GM19023 (cell line): ENCODE results near the gene PRICKLE3.

Experiments
- ATAC-seq: cut with Tn5 transposase; IDR thresholded peaks from one replicate; pipeline ENCODE4 v1.9.1; 2021; ENCODE audit warnings: mild to moderate bottlenecking, moderate library complexity; ENCODE audit not compliant: unreplicated experiment

The PRICKLE3 gene

GRCh38 chrX:49186125-49187027 lies at the start of gene PRICKLE3:
Gene PRICKLE3 (minus strand): TSS chrX:49186373. CDS start chrX:49186297, 76 bp downstream.
- ATAC-seq = peak; percentile 29

- no peak for ATAC-seq
Observed at GRCh38 chrX:49233887-49234555, 47.8 kb upstream of the PRICKLE3 start.

GRCh38 chrX:49233176-49233575 lies 47.0 kb upstream of the PRICKLE3 start, which contains the start of gene CACNA1F:
Gene CACNA1F (minus strand): TSS chrX:49233340. CDS start chrX:49233309, 31 bp downstream.
- ATAC-seq = no peak

GRCh38 chrX:49232525-49232924 lies 46.4 kb upstream of the PRICKLE3 start:
- no peak for ATAC-seq

- ATAC-seq = no peak
Observed at GRCh38 chrX:49231333-49232000, 45.3 kb upstream of the PRICKLE3 start.

- peak; percentile 57 for ATAC-seq
Observed at GRCh38 chrX:49230500-49231232, 44.5 kb upstream of the PRICKLE3 start.

- ATAC-seq = no peak
Observed at GRCh38 chrX:49228185-49228584, 42.0 kb upstream of the PRICKLE3 start.

- no peak for ATAC-seq
Observed at GRCh38 chrX:49227726-49228125, 41.6 kb upstream of the PRICKLE3 start.

GRCh38 chrX:49226946-49227345 lies 40.8 kb upstream of the PRICKLE3 start:
- no peak for ATAC-seq

- no peak for ATAC-seq
Observed at GRCh38 chrX:49225858-49226257, 39.7 kb upstream of the PRICKLE3 start.

- ATAC-seq = no peak
Observed at GRCh38 chrX:49221868-49222267, 35.7 kb upstream of the PRICKLE3 start.

- no peak for ATAC-seq
Observed at GRCh38 chrX:49220100-49220499, 33.9 kb upstream of the PRICKLE3 start.

- ATAC-seq = no peak
Observed at GRCh38 chrX:49214996-49215526, 28.9 kb upstream of the PRICKLE3 start.

- ATAC-seq = no peak
Observed at GRCh38 chrX:49214416-49214815, 28.2 kb upstream of the PRICKLE3 start.

GRCh38 chrX:49212861-49213260 lies 26.7 kb upstream of the PRICKLE3 start:
- ATAC-seq = no peak

GRCh38 chrX:49212209-49212608 lies 26.0 kb upstream of the PRICKLE3 start:
- no peak for ATAC-seq

- ATAC-seq = no peak
Observed at GRCh38 chrX:49211074-49211473, 24.9 kb upstream of the PRICKLE3 start.

- no peak for ATAC-seq
Observed at GRCh38 chrX:49210406-49210805, 24.2 kb upstream of the PRICKLE3 start.

- ATAC-seq = no peak
Observed at GRCh38 chrX:49209434-49210251, 23.5 kb upstream of the PRICKLE3 start.

GRCh38 chrX:49208399-49208798 lies 22.2 kb upstream of the PRICKLE3 start:
- ATAC-seq = no peak
